Measurements from ENCODE around the gene EXOC6.
"Not testable (repeated sequence)": the region's sequence is repeated elsewhere in the genome, so short reads cannot be mapped to it uniquely, and the experiment has no call there.

EXOC6 gene

DNA sequence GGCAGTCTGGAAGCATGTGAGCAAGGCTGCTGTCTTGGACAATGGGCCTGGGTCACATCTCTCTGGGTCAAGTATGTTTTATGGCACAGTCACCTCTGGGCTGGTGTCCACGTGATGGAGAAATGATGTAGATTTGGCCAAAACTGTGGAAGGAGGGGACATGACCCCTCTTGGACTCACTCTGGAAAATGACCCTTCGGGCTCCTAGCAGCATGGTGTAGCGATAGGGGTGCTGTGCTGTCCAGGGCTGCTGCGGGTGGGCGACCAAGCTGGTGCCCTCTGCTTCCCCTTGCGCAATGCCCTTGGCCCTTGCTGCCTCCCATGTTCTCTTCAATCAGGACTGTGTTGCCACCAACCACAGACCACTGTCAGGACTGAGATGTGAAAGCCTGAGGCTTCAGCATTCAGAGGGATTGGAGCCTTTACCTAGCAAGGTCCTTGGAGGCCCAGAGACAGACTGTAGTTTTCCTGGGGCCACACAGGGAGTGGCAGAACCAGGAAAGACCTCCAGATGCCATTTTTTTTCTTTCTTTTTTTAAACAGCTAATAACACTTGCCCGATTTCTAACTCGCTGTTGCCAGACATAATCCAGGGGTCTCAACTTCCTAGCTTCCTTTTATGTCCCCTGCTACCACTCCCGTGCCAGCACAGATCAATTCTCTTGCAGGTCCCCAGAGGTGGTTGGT is 231.5 kb downstream of the EXOC6 start:
- DNase-seq: no peak

DNA sequence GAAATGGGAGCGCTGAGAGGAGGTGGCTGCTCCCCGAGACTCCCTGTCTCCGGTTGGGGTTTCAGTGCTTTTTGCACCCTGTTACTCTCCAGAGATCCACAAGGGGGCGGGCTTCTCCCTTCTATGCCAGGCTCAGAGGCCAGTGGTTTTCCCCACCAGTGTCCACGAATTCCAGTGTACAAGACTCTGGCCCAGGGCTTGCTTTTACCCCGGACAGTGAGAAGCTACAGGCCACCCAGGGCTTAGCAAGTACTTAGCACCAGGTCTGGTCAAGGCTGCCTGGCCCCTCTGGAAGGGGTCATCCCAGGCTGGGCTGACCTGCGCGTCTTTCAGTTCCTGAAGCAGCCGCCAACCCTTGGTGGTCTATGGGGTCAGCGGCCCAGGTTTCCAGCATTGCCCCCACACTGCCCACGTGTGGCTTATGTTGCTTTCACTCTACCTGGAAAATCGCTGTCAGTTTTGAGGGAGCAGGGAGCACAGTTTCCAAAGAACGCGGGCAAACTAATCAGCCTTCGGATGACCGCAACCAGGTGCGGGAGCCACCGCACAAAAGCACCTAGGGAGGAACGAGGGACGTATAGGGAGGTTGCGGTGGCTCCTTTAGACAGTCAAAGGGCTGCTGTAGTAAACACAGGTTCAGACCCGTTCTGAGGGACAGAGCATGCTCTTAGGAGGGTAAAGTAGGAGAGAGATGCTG is 232.2 kb downstream of the EXOC6 start:
- peak in 3 of 14 donors; percentile 15 to 50 (median 26) for DNase-seq

GRCh38 chr10:93081318-93081717 is 233.0 kb downstream of the EXOC6 start:
- no peak for DNase-seq

GRCh38 chr10:93081834-93082233 is 233.5 kb downstream of the EXOC6 start:
- no peak for DNase-seq

DNA sequence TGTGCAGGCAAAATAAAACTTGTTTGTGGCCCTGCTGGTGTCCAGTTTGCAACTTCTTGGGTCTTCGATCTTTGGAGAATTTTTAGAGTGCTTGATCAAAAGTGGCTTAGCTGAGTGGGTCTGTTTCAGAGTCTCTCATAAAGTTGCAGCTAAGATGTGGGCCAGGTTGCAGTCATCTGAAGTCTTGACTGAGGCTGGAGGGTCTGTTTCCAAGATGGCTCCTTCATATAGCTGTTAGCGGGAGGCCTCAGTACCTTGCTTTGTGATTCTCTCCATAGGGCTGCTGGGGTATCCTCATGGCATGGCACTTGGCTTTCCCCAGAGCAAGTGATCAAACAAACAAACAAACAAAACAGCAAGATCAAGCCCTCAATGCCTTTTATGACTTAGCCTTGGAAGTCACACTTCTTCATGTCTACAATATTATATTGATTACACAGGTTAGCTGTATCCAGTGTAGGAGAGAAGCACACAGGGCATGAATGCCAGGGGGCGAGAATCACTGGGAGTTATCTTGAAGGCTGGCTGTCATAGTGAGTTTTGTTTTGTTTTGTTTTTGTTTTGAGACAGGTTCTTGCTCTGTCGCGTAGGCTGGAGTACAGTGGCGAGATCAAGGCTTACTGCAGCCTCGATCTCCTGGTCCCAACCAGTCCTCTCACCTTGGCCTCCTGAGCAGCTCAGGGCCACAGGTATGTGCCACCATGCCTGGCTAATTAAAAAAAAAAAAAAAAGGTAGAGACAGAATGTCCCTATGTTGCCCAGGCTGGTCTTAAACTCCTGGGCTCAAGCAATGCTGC is 235.6 kb downstream of the EXOC6 start:
- DNase-seq: no peak

DNA sequence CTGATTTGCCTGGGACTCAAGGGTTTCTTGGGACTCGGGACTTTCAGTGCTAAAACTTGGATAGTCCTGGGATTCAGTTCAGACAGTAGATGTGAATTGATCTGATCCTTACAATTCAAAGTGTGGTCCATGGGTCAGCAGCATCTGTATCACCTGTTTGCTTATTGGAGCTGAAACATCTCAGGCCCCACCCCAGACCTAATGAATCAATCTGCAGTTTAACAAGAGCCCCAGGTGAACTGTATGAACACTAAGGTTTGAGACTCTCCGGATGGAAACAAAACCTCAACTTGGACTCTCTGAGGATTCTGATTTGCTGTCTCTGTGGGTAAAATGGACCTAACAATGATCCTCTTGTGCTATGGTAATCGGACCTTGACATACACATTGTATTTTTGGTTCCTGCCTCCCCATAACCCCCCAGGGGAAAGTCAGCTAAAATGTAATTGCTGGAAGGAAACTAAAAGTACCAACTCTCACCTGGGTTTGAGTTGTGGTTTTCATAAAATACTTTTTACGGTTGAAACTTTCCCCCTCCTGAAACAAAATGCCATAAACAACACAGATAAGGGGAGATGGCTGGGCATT is 237.0 kb downstream of the EXOC6 start:
- DNase-seq: no peak

DNA sequence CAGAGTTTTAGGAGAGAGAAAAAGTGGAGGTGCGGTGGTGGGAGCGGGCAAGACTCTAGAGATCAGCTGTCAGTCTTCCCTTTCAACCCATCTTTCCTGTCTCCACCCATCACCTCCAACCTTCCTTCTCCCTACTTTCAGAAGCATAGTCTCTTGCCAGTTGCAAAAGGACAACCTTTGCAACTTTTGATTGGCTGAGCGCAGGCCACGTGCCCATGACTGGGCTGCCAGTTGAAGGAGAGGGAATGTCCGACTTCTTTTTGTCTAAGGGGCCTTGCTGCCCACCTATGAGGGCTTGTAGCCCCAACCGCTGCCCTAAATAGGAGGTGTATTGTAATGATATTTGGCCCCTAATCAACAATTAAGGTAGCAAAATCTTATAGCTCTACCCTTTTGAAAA is 238.0 kb downstream of the EXOC6 start:
- no peak for DNase-seq

GRCh38 chr10:93087846-93088245 is 239.5 kb downstream of the EXOC6 start:
- no peak for DNase-seq

DNA sequence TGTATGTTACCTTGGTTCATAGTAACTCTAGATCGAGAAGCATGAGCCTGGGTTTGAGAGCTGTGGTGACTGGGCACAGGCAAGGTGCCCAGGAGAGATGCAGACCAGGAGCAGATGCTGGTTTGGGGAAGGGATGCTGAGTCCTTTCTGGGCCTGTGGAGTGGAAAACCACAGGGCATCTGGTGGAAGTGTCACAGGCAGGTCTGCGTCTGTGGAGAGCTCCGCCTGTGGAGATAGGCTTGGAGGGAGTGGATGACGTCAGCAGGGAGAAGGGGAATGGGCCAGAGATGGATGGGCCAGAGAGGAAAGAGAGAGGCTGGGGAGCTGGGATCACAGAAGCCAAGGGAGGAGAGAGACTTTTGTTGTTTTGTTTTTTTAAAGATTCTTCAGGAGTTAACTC is 240.1 kb downstream of the EXOC6 start:
- DNase-seq: no peak

DNA sequence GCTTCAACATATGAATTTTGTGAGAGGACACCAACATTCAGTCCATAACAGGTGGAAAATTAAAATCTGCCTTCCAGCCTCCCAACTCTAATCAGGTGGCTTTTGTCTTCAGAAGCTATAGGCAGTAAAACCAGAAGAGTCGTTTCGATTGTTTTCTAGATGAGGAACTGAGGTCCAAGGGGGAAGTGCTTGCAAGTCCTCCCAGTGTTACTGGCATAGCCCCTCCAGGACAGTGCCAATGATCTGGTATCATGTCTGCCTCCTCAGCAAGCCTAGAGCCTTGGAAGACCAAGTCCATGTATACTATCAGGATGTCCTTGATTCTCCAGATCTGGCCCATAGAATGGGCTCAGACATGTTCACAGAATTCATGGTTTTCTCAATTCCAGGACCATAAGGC is 242.3 kb downstream of the EXOC6 start:
- no peak for DNase-seq

DNA sequence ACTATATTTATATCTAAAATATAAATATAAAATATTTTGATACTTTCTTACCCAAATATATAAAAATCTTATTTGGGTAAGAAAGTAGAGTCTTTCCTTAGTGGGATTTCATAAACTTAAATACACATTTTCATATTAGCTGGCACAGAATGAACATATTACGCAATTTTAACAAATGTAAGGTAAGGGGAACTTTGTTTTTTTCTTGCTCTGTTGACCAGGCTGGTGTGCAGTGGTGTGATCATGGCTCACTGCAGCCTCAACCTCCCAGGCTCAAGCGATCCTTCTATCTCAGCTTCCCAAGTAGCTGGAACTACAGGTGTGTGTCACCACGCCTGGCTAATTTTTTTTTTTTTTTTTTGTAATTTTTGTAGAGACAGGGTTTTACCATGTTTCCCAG is 243.6 kb downstream of the EXOC6 start:
- DNase-seq: no peak

GRCh38 chr10:93095225-93095624 is 246.9 kb downstream of the EXOC6 start:
- DNase-seq: no peak

- DNase-seq: no peak
Observed at GRCh38 chr10:93096901-93097300, 248.6 kb downstream of the EXOC6 start.

DNA sequence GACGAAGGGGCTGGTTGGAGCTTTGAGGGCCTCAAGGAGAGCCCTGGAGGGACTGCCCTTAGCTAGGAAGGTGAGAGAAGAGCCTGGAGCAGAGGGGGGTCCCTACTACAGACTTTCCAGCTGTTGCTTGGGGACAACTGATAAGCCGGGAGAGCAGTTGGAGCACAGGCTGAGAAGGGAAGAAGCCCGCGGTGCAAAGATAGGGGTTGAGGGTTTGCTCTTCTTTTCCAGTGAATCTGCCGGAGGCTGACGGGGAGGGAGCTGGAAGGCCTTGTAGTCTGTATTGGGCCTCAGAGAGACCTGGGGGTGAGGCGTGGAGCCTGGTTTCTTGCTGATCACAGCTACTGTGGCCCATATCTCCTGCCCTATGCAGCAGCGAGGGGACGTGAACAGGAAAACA is 249.1 kb downstream of the EXOC6 start:
- no peak for DNase-seq

GRCh38 chr10:93098816-93099215 is 250.5 kb downstream of the EXOC6 start:
- no peak for DNase-seq

DNA sequence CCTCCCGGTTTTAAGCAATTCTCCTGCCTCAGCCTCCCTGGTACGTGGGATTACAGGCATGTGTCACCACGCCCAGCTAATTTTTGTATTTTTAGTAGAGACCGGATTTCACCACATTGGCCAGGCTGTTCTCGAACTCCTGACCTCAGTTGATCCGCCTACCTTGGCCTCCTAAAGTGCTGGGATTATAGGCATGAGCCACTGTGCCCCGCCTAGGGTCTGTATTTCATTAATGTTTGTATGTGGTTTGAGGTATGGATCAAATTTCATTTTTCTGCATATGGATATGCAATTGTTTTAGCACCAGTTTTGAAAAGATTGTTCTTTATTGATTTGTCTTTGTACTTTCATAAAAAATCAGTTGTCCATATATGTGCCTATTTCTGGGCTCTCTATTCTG is 251.3 kb downstream of the EXOC6 start:
- DNase-seq: no peak

DNA sequence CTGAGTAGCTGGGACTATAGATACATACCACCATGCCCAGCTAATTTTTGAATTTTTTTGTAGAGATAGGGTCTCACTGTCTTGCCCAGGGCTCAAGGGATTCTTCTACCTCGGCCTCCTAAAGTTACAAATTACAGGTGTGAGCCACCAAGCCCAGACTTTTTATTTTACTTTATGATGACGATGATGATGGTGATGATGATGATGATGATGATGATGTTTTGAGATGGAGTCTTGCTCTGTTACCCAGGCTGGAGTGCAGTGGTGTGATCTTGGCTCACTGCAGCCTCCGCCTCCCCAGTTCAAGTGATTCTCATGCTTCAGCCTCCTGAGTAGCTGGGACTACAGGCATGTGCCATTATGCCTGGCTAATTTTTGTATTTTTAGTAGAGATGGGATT is 252.8 kb downstream of the EXOC6 start:
- DNase-seq: not testable (repeated sequence)

DNA sequence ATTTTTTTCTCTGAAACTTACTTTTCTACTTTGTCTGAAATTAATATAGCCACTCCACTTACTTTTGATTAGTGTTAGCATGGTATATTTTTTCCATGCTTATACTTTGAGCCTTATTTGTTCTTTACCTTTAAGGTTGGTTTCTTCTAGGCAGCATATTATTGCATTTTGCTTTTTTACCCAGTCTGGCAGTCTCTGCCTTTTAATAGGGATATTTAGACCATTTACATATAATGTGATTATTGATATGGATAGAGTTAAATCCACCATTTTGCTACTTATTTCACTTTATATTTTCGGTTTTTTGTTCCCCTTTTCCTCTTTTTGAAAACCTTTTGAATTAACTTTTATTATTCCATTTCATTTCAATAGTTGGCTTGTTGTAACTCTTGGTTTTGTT is 255.6 kb downstream of the EXOC6 start:
- no peak for DNase-seq

GRCh38 chr10:93106631-93107072 is 258.3 kb downstream of the EXOC6 start:
- no peak for DNase-seq

All from C1 segment of cervical spinal cord (tissue), 14 donors.